Neural progenitor cell (in vitro differentiated cells): ENCODE measurements around the gene CLDN4.

Source experiments
- EZH2phosphoT487 ChIP-seq: fragments of 200-600 bp; sonication (generic); IDR thresholded peaks from 2 replicates; pipeline ENCODE4 v1.6.1; 2017; ENCODE audit warnings: antibody characterized with exemption
- TF ChIP-seq, protein P1 (sequence below): fragments of 200-600 bp; sonication (generic); IDR thresholded peaks from 2 replicates; pipeline ENCODE4 v1.5.1; 2017; ENCODE audit warnings: antibody characterized with exemption, mild to moderate bottlenecking

DNA sequence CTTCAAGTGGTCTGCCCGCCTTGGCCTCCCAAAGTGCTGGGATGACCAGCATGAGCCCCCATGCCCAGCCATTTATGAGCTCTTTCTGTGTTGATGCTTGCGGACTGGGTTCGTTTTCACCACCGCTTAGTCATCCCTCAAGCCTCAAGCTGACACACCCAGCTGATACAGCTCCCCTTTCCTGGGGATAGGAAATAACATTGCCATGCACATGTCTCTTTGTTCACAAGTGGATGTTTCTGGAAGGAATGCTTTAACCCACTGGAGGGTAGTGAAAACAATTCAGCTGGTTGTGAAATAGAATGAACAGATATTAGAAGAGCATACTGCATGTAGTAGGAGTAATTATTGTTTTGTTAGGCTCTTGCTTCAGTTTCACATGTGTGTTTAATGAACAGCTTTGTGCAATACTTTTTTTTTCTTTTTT lies 20.0 kb downstream of the CLDN4 start:
- TF ChIP-seq EZH2phosphoT487: no peak
- TF ChIP-seq, protein P1, sequence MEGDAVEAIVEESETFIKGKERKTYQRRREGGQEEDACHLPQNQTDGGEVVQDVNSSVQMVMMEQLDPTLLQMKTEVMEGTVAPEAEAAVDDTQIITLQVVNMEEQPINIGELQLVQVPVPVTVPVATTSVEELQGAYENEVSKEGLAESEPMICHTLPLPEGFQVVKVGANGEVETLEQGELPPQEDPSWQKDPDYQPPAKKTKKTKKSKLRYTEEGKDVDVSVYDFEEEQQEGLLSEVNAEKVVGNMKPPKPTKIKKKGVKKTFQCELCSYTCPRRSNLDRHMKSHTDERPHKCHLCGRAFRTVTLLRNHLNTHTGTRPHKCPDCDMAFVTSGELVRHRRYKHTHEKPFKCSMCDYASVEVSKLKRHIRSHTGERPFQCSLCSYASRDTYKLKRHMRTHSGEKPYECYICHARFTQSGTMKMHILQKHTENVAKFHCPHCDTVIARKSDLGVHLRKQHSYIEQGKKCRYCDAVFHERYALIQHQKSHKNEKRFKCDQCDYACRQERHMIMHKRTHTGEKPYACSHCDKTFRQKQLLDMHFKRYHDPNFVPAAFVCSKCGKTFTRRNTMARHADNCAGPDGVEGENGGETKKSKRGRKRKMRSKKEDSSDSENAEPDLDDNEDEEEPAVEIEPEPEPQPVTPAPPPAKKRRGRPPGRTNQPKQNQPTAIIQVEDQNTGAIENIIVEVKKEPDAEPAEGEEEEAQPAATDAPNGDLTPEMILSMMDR: no peak
